H1 (cell line): Measurements from ENCODE around the gene SLC39A11.

Experiments used
- CEBPB ChIP-seq: IDR thresholded peaks from 2 replicates; pipeline ENCODE4 v1.6.1; 2012; ENCODE audit warnings: low read depth, low read length
- CHD2 ChIP-seq: IDR thresholded peaks from 2 replicates; pipeline ENCODE4 v1.6.1; 2012; ENCODE audit warnings: low read length, improper control_type of control experiment
- CTCF ChIP-seq, 3 experiments: IDR thresholded peaks; 1 replicate in 2 of 3; 2 replicates in 1 of 3; pipeline versions ENCODE4 v1.5.1 to v1.6.1; 2011; ENCODE audit warnings: low read length in 3 of 3, mild to moderate bottlenecking in 3 of 3, inconsistent platforms in 2 of 3, low read depth in 1 of 3, moderate library complexity in 1 of 3; ENCODE audit not compliant: insufficient read depth in 1 of 3; ENCODE audit errors: control extremely low read depth in 1 of 3
- EP300 ChIP-seq, 2 experiments: IDR thresholded peaks; 1 replicate in 1 of 2; 2 replicates in 1 of 2; pipeline ENCODE4 v1.6.1; 2011 to 2012; ENCODE audit warnings: low read depth in 2 of 2, low read length in 2 of 2, mild to moderate bottlenecking in 2 of 2, borderline replicate concordance in 1 of 2, inconsistent platforms in 1 of 2, moderate library complexity in 1 of 2
- EZH2 ChIP-seq: fragments of 200-600 bp; sonication (generic); IDR thresholded peaks from 2 replicates; pipeline ENCODE4 v1.7.1; 2012; ENCODE audit warnings: low read depth, mild to moderate bottlenecking, moderate library complexity, low read length, inconsistent platforms; ENCODE audit not compliant: severe bottlenecking
- HDAC6 ChIP-seq: IDR thresholded peaks from one replicate; pipeline ENCODE4 v1.7.1; 2012; ENCODE audit warnings: low read depth, mild to moderate bottlenecking, inconsistent platforms, low read length, moderate library complexity
- JUND ChIP-seq: IDR thresholded peaks from 2 replicates; pipeline ENCODE4 v1.6.1; 2011; ENCODE audit warnings: mild to moderate bottlenecking, improper control_type of control experiment, low read length
- POLR2A ChIP-seq, 2 experiments: IDR thresholded peaks; 1 replicate in 1 of 2; 2 replicates in 1 of 2; pipeline ENCODE4 v1.6.1; 2011; ENCODE audit warnings: low read depth in 2 of 2, low read length in 2 of 2, mild to moderate bottlenecking in 2 of 2; ENCODE audit errors: control extremely low read depth in 1 of 2
- POLR2AphosphoS5 ChIP-seq: IDR thresholded peaks from 2 replicates; pipeline ENCODE4 v1.6.1; 2011; ENCODE audit warnings: low read depth, low read length
- SP1 ChIP-seq: IDR thresholded peaks from 2 replicates; pipeline ENCODE4 v1.6.1; 2011; ENCODE audit warnings: low read depth, low read length

GRCh38 chr17:72931635-72932034 is 160.9 kb downstream of the SLC39A11 start:
- TF ChIP-seq SP1 (no peak), CEBPB (no peak), HDAC6 (no peak), EP300 (IDR thresholded peaks at IDR 0.05; ENCODE audit: borderline replicate concordance in 1 of 2, low read depth in 2 of 2, low read length in 2 of 2) (no peak), POLR2AphosphoS5 (no peak), POLR2A (IDR thresholded peaks at IDR 0.05; ENCODE audit: control extremely low read depth in 1 of 2, low read depth in 2 of 2, low read length in 2 of 2) (no peak), EZH2 (no peak), CTCF (IDR thresholded peaks at IDR 0.05; ENCODE audit: control extremely low read depth in 1 of 3, insufficient read depth in 1 of 3, low read depth in 1 of 3, low read length in 3 of 3) (no peak), CHD2 (no peak), JUND (no peak)
